Osteoblast (primary cell): ENCODE measurements around the gene CDX2. TPM values are rescaled to one million over a fixed set of nuclear protein-coding genes. Genes with fewer than 3 reads are reported as not detected.

Experiments used
- DNase-seq: peaks from one replicate; pipeline ENCODE4 v3.0.0; 2011; ENCODE audit warnings: low spot score, mixed read lengths; ENCODE audit not compliant: insufficient read length; ENCODE audit errors: missing footprints
- H2AFZ ChIP-seq: 2 replicates; pipeline ENCODE4 v1.6.0; 2011; ENCODE audit warnings: mild to moderate bottlenecking, low read length
- H3K27ac ChIP-seq: 2 replicates; pipeline ENCODE4 v1.5.1; 2011; ENCODE audit warnings: mild to moderate bottlenecking, low read depth, low read length, moderate library complexity
- H3K27me3 ChIP-seq: 2 replicates; pipeline ENCODE4 v1.6.0; 2012; ENCODE audit warnings: mild to moderate bottlenecking, control low read depth, inconsistent platforms, low read length, moderate library complexity; ENCODE audit not compliant: insufficient read depth
- H3K36me3 ChIP-seq: 2 replicates; pipeline ENCODE4 v1.5.1; 2011; ENCODE audit warnings: mild to moderate bottlenecking, low read length, control low read depth, moderate library complexity; ENCODE audit not compliant: insufficient read depth
- H3K4me1 ChIP-seq: 2 replicates; pipeline ENCODE4 v1.5.1; 2011; ENCODE audit warnings: mild to moderate bottlenecking, low read length, control low read depth, moderate library complexity; ENCODE audit not compliant: insufficient read depth
- H3K4me2 ChIP-seq: 2 replicates; pipeline ENCODE4 v1.6.0; 2011; ENCODE audit warnings: mild to moderate bottlenecking, low read length; ENCODE audit not compliant: insufficient read depth
- H3K4me3 ChIP-seq: fragments of 200-600 bp; sonication (generic); 3 replicates; pipeline ENCODE4 v1.5.1; 2012; ENCODE audit warnings: mild to moderate bottlenecking, low read length, inconsistent platforms; ENCODE audit not compliant: insufficient read depth
- H3K79me2 ChIP-seq: 2 replicates; pipeline ENCODE4 v1.6.0; 2012; ENCODE audit warnings: mild to moderate bottlenecking, low read length, control low read depth, inconsistent platforms; ENCODE audit not compliant: insufficient read depth
- H3K9me3 ChIP-seq: 2 replicates; pipeline ENCODE4 v1.5.1; 2011; ENCODE audit warnings: low read depth, low read length, control low read depth
- H4K20me1 ChIP-seq: 2 replicates; pipeline ENCODE4 v1.6.0; 2012; ENCODE audit warnings: mild to moderate bottlenecking, low read length, control low read depth; ENCODE audit not compliant: insufficient read depth
- CTCF ChIP-seq: IDR thresholded peaks from 2 replicates; pipeline ENCODE4 v1.5.1; 2011; ENCODE audit warnings: mild to moderate bottlenecking, low read depth, low read length, moderate library complexity; ENCODE audit errors: extremely low read depth
- total RNA-seq: library from RNA; depleted of rRNA; stranded (reverse); fragments of >200 nt; gene quantifications from 2 replicates; pipeline ENCODE4 v1.2.3, GENCODE V29; 2012

CDX2 gene
- total RNA-seq, 1 donor: not detected

DNA sequence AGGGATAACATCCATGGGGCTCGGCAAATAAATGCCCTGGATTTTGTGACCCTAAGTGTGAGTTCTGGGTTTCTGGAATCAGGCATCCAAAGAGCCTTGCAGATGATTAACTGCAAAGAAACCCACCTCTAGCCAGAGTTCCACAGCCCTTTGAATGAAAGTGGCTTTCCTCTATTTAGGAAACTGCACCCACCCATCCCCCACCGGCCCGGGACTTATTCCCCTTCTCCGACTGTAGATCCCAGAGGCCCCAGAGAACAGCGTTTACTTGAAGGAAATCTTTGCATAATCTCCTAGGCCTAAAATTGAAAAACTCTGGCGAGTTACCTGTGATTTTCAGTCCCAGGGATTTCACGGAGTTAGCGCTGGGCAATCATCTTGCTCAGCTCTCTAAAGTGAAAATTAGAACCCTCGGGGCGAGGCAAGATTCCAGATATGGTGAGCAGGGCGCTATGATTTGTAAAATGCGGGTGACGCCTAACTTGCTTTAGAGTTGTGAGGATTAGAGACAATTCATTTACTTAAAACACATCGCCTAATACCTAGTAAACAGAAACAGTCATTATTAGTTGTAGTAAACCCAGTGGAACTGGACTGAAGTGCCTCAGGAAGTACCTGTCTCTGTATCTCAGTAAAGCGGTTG lies 10.0 kb upstream of the CDX2 start:
- no peaks in the 10 kb centered on the region for H3K36me3 ChIP-seq
- no peak overlapping the region for H3K4me2 ChIP-seq
- H4K20me1 ChIP-seq: peaks cover 3% of the 10 kb centered on the region
- H3K9me3 ChIP-seq: no peaks in the 10 kb centered on the region
- H3K27me3 ChIP-seq: peaks cover 87% of the 10 kb centered on the region
- TF ChIP-seq CTCF: no peak
- H2AFZ ChIP-seq: no peak overlapping the region
- H3K79me2 ChIP-seq: no peaks in the 10 kb centered on the region
- no peaks in the 10 kb centered on the region for H3K4me1 ChIP-seq
- no peak overlapping the region for H3K27ac ChIP-seq
- DNase-seq: peak; percentile 59
- no peak overlapping the region for H3K4me3 ChIP-seq

DNA sequence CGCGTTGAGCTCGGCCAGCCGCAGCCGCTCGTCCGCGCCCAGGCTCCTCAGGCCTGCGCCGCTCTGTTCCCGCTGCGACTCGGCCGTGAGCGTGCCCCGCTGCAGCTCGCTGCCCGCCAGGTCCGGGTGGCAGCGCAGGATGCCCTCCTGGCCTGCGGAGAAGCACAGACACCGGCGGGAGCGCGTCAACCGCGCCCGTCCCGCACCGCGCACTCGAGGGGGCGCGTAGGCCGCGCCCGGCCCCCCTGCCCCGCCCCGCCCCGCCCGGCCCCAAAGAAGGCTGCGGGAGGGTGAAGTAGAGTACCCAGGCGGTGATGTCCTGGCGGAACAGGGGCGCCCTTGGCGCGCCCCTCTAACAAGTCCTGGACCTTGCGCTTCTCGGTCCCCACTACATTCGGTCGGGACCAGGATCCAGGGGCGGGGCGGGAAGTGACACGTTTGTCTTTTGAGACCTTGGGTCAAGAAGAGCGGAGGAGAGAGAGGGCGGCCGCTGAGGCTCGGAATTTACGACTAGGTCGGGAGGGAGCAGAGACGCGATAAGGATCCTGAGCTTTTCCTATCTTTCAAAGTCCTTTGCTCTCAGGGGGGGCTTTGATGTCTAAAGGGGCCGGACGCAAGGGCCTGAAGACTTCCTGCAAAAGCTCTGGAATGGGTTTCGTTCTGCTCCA lies 9.3 kb upstream of the CDX2 start:
- Histone ChIP-seq H3K79me2 (no peaks in the 10 kb centered on the region), H3K4me1 (no peaks in the 10 kb centered on the region), H3K9me3 (no peaks in the 10 kb centered on the region), H3K36me3 (no peaks in the 10 kb centered on the region), H3K4me3 (no peak overlapping the region), H4K20me1 (peaks cover 3% of the 10 kb centered on the region), H3K4me2 (no peak overlapping the region), H3K27ac (no peak overlapping the region), H3K27me3 (peaks cover 94% of the 10 kb centered on the region), H2AFZ (no peak overlapping the region)
- no peak for TF ChIP-seq CTCF
- peak; percentile 66 for DNase-seq

DNA sequence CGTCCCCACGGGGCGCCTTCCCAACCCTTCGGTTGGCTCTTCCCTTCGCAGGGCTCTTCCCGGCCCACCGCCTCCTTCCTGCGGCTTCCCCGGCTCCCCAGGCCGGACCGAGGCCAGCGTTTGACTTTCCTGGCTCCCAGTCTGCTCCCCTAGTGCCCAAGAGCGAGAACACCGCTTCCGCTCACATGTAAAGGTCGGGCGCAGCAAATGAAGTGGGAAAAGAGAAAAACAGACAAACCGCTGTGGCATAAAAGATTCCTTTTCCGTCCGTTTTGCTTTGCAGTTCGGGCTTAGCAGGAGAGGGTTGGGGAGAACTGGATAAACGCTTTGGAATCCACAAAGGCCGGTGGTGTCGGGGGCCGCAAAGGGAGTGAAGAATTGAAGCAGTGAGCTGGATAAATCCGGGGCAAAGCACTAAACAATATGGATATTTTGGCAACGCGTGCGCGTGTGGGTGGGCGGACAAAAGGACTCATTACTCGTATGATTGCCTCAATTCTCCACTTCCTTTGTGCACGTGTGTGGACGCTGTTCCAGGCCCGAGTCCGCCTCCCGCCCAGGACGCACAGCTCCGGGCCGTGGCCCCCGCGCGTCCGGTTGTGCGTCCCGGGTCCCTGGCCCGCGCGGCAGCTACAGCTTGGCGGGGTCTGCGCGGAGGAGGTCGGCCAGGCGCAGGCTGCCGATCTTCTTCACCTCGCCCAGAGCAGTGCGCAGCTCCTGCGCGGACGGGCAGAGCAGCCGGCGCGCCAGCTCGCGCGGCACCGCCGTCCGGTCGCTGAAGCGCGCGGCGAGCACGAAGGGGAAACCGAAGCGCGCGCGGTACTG lies 8.6 kb upstream of the CDX2 start:
- H3K36me3 ChIP-seq: no peaks in the 10 kb centered on the region
- peaks cover 3% of the 10 kb centered on the region for H4K20me1 ChIP-seq
- no peaks in the 10 kb centered on the region for H3K9me3 ChIP-seq
- H3K27me3 ChIP-seq: peaks cover 97% of the 10 kb centered on the region
- H2AFZ ChIP-seq: no peak overlapping the region
- no peak overlapping the region for H3K4me2 ChIP-seq
- peak; percentile 70 for DNase-seq
- no peak for TF ChIP-seq CTCF
- H3K4me1 ChIP-seq: no peaks in the 10 kb centered on the region
- H3K27ac ChIP-seq: no peak overlapping the region
- H3K4me3 ChIP-seq: no peak overlapping the region
- H3K79me2 ChIP-seq: no peaks in the 10 kb centered on the region
